NCI-H128 (cell line): ENCODE data around the gene SH3BGRL2.
"Not testable (repeated sequence)": the region's sequence is repeated elsewhere in the genome, so short reads cannot be mapped to it uniquely, and the experiment has no call there.

ENCODE experiments used
- DNase-seq: peaks from one replicate; lab custom pipeline; 2025; ENCODE audit not compliant: unreplicated experiment; lab: John Stamatoyannopoulos, UW

Gene SH3BGRL2

DNA sequence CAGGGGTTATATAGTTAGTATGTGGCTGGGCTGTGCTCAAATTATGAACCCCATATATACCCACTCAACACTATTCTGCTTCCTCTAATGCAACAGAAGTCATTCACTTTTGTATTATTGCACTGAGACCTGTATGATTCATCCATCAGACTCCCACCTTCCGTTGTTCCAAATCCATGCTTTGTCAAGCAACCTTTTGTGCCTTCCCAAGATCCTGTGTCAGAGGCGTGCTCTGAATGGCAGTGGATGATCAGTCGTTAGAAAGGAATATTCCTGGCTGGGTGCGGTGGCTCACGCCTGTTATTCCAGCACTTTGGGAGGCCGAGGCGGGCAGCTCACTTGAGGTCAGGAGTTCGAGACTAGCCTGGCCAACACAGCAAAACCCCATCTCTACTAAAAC, 103.2 kb downstream of the SH3BGRL2 start:
- DNase-seq, result no peak

DNA sequence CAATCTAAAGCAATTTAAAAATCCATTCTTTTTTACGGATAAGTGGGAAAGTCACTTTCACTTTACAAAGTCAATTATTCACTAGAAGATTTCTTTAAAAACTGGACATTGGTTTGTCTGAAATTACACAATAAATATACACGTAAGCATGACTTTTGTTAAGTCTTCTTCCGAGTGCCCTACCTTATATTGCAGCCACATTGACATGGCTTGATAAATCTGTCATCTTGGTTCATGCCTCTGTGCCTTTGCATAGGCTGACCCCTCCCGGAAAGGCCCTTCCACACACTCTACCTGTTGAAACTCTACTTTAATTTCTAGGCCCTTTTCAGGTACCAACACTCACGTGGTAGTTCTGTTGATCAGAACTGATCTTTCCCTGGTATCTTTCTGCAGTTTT, 104.1 kb downstream of the SH3BGRL2 start:
- no peak for DNase-seq

DNA sequence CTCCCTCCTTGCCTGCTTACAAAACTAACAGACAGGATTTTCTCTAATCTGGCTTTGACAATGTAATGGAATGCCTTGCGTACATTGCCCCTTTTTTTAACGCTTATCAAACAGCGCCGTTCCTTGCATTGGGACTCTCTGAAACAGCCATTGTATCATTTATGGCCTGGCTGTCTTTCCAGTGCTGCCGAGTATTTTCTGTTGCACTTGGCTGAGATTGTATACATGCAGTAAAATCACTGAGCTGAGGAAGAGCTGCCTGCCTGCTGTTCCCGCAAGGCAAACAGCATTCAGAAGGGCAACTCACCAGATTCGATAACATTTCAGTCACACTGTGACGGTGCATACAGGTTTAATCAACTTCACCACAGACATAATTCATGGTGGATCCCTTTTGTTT, 106.0 kb downstream of the SH3BGRL2 start:
- DNase-seq, result no peak

DNA sequence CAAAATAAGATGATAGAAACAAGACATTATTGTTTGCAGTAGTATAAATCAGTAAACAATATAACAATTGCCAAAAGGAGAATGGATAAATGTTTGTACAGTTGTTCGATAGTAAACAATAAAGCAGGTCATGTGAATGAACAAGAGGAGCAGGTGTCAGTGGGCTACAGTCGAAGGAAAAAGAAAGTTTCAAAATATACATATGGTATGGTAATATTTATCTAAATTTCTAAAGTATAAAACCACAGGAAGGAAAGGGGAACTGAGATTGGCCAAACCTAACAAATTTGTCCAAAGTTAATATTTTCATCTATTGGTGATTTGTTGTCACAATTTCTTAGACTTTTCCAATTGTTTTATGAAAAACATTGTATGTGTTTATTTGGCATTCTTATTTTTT, 110.9 kb downstream of the SH3BGRL2 start:
- DNase-seq, result no peak

DNA sequence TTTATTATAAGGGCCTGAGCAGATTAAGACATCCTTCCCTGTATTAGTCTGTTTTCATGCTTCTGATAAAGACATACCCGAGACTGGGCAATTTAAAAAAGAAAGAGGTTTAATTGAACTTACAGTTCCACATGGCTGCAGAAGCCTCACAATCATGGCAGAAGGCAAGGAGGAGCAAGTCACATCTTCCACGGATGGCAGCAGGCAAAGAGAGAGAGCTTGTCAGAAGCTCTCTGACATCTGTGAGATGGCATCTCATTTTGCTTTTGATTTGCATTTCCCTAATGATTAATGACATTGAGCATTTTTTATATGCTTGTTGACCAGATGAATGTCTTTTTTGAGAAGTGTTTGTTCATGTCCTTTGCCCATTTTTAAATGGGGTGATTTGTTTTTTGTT, 114.2 kb downstream of the SH3BGRL2 start:
- DNase-seq, result not testable (repeated sequence)

DNA sequence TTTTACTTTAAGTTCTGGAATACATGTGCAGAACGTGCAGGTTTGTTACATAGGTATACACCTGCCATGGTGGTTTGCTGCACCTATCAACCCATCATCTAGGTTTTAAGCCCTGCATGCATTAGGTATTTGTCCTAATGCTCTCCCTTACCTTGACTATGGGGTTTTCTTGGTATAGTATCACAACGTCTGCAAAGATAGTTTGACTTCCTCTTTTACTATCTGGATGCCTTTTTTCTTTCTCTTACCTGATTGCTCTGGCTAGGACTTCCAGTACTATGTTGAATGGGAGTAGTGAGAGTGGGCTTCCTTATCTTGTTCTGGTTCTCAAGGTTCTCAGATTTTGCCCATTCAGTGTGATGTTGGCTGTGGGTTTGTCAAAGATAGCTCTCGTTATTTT, 115.2 kb downstream of the SH3BGRL2 start:
- not testable (repeated sequence) for DNase-seq

DNA sequence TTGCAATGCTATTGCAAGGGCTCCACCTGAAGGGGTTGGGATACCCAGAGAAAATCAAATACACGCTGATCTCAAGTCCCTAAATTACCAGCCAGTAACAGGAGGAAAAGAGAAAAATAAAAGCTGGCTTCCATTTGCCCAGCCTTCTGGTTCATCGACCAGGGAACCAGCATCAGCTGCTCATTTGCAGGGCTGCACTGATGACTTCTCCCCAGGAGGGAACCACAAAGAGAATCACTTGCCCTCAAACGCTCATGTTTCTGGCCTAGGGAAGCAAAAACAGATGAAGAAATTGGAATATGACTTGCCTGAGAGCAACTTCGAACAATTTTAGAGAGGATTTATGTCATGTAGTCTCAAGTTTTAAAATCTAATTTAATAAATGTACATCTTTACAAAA, 119.7 kb downstream of the SH3BGRL2 start:
- peak; percentile 60 for DNase-seq
